HEK293T (cell line): ENCODE measurements around the gene RBBP8NL.

Source experiments
- BHLHE40 ChIP-seq: fragments of 450-650 bp; IDR thresholded peaks from 2 replicates; pipeline ENCODE4 v1.6.1; 2016; ENCODE audit warnings: mild to moderate bottlenecking, moderate library complexity, borderline replicate concordance
- FOXA1 ChIP-seq: fragments of 450-650 bp; IDR thresholded peaks from 2 replicates; pipeline ENCODE4 v1.6.1; 2016; ENCODE audit warnings: mild to moderate bottlenecking
- FOXM1 ChIP-seq: fragments of 450-650 bp; IDR thresholded peaks from 2 replicates; pipeline ENCODE4 v1.6.1; 2017; ENCODE audit warnings: mild to moderate bottlenecking, borderline replicate concordance
- HDGF ChIP-seq: fragments of 450-650 bp; IDR thresholded peaks from 2 replicates; pipeline ENCODE4 v1.6.1; 2017; ENCODE audit warnings: antibody characterized with exemption, borderline replicate concordance

DNA sequence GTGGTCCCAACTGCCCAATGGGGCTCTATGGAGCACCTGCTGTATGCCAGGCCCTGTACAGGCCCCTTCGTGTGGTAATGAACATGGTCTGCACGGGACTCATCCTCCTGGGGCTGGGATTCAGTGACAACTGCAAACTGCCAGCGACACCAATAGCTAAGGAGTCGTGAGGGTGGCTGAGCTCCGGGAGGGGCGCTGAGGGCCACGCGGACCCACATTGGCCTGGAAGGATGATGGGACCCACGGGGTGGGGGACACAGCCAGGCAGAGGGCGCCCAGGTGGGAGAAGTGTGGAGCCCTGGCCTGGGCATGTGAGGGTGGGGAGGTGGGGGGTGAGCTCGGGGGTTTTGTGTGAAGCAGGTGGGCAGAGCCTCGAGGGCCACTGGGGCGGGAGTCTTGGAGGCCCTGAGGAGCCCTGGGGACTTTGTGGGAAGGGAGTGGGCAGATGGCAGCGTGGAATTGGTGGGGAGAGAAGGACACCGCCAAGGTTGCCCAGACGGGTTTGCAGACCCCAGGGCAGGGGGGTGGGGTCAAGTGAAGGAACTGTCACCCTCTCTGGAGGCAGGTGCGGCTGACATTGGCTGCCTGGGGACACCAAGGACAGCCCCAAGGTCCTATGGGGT, 26.0 kb upstream of the RBBP8NL start:
- no peak for TF ChIP-seq HDGF
- no peak for TF ChIP-seq FOXM1
- no peak for TF ChIP-seq BHLHE40
- no peak for TF ChIP-seq FOXA1
